NCI-H510A treated with DMSO at 0.1 percent for 48 hours (cell line): ENCODE data around the gene ASB2.
A peak's percentile ranks its signal among the peaks of the same experiment; 100 is the strongest.

ENCODE experiments used
- DNase-seq: peaks from one replicate; lab custom pipeline; 2025; lab: John Stamatoyannopoulos, UW

Gene ASB2

GRCh38 chr14:93950948-93951634, 25.3 kb downstream of the ASB2 start:
- no peak for DNase-seq

GRCh38 chr14:93949511-93950075, 26.8 kb downstream of the ASB2 start:
- DNase-seq: no peak

- no peak for DNase-seq
Observed at GRCh38 chr14:93947282-93947681, 29.1 kb downstream of the ASB2 start.

- no peak for DNase-seq
Observed at GRCh38 chr14:93946541-93947090, 29.8 kb downstream of the ASB2 start.

- no peak for DNase-seq
Observed at GRCh38 chr14:93946104-93946503, 30.3 kb downstream of the ASB2 start.

- DNase-seq: no peak
Observed at GRCh38 chr14:93945070-93945399, 31.3 kb downstream of the ASB2 start.

- no peak for DNase-seq
Observed at GRCh38 chr14:93944348-93945069, 31.9 kb downstream of the ASB2 start.

- no peak for DNase-seq
Observed at GRCh38 chr14:93943930-93944329, 32.4 kb downstream of the ASB2 start.

- DNase-seq: no peak
Observed at GRCh38 chr14:93943052-93943451, 33.3 kb downstream of the ASB2 start.

- DNase-seq: peak; percentile 58
Observed at GRCh38 chr14:93941293-93941910, 35.0 kb downstream of the ASB2 start.

GRCh38 chr14:93940437-93940836, 35.9 kb downstream of the ASB2 start:
- no peak for DNase-seq

- DNase-seq: peak; percentile 91
Observed at GRCh38 chr14:93939304-93940229, 36.8 kb downstream of the ASB2 start.

GRCh38 chr14:93938751-93939303, 37.5 kb downstream of the ASB2 start:
- no peak for DNase-seq

- no peak for DNase-seq
Observed at GRCh38 chr14:93937519-93937918, 38.9 kb downstream of the ASB2 start.

- DNase-seq: no peak
Observed at GRCh38 chr14:93936926-93937325, 39.4 kb downstream of the ASB2 start.

GRCh38 chr14:93936245-93936644, 40.1 kb downstream of the ASB2 start:
- peak; percentile 43 for DNase-seq

GRCh38 chr14:93935213-93935612, 41.2 kb downstream of the ASB2 start:
- DNase-seq: no peak

- DNase-seq: no peak
Observed at GRCh38 chr14:93932642-93933041, 43.7 kb downstream of the ASB2 start.

- no peak for DNase-seq
Observed at GRCh38 chr14:93930989-93931307, 45.4 kb downstream of the ASB2 start.

GRCh38 chr14:93930296-93930988, 45.9 kb downstream of the ASB2 start:
- no peak for DNase-seq

- DNase-seq: no peak
Observed at GRCh38 chr14:93929657-93930056, 46.7 kb downstream of the ASB2 start.
